CD14-positive monocyte (primary cell): ENCODE measurements around the gene CMTM8. TPM values are rescaled to one million over a fixed set of nuclear protein-coding genes. Genes with fewer than 3 reads are reported as not detected.

Experiments
- DNase-seq, 3 donors: peaks; one replicate each; pipeline ENCODE4 v3.0.0-alpha.2; 2011 to 2022
- H2AFZ ChIP-seq: 2 replicates; pipeline ENCODE4 v1.6.0; 2012; ENCODE audit warnings: mild to moderate bottlenecking, low read depth, low read length, inconsistent platforms; ENCODE audit not compliant: insufficient read depth, poor library complexity, severe bottlenecking
- H3K27ac ChIP-seq, 2 donors: 1 replicate in 1 of 2; 2 replicates in 1 of 2; pipeline ENCODE4 v1.5.1; 2012 to 2013; ENCODE audit warnings: low read length in 2 of 2, control low read depth in 1 of 2, inconsistent platforms in 1 of 2, low read depth in 1 of 2, mild to moderate bottlenecking in 1 of 2
- H3K27me3 ChIP-seq, 2 donors: one replicate each; pipeline versions ENCODE4 v1.6.0 to v1.6.1; 2011 to 2013; ENCODE audit warnings: low read length in 2 of 2; ENCODE audit not compliant: control insufficient read depth in 2 of 2, insufficient read depth in 2 of 2
- H3K36me3 ChIP-seq, 2 donors: replicated peaks in 1 of 2; 1 replicate in 1 of 2; 2 replicates in 1 of 2; pipeline versions ENCODE4 v1.5.1 to v1.6.1; 2012 to 2013; ENCODE audit warnings: low read length in 2 of 2, control low read depth in 1 of 2, inconsistent platforms in 1 of 2, mild to moderate bottlenecking in 1 of 2; ENCODE audit not compliant: insufficient read depth in 2 of 2, control insufficient read depth in 1 of 2
- H3K4me1 ChIP-seq, 2 donors: 1 replicate in 1 of 2; 2 replicates in 1 of 2; pipeline versions ENCODE4 v1.5.1 to v1.6.1; 2012 to 2013; ENCODE audit warnings: low read length in 2 of 2, control low read depth in 1 of 2, inconsistent platforms in 1 of 2, mild to moderate bottlenecking in 1 of 2, moderate library complexity in 1 of 2; ENCODE audit not compliant: insufficient read depth in 2 of 2, control insufficient read depth in 1 of 2
- H3K4me2 ChIP-seq: replicated peaks from 2 replicates; pipeline ENCODE3; 2012; ENCODE audit warnings: low read length, moderate library complexity, mild to moderate bottlenecking; ENCODE audit not compliant: poor library complexity, severe bottlenecking; ENCODE audit errors: extremely low read depth
- H3K4me3 ChIP-seq, 3 experiments: fragments of 200-600 bp in 1 of 3; sonication (generic) in 1 of 3; replicated peaks in 1 of 3; 1 replicate in 2 of 3; 2 replicates in 1 of 3; pipeline ENCODE4 v1.5.1; 2011 to 2013; ENCODE audit warnings: low read length in 3 of 3, mild to moderate bottlenecking in 3 of 3, control low read depth in 2 of 3, low read depth in 2 of 3, inconsistent platforms in 1 of 3, moderate library complexity in 1 of 3
- H3K79me2 ChIP-seq: 2 replicates; pipeline ENCODE4 v1.6.0; 2012; ENCODE audit warnings: mild to moderate bottlenecking, control low read depth, inconsistent platforms, low read length, moderate library complexity; ENCODE audit not compliant: insufficient read depth
- H3K9ac ChIP-seq: 2 replicates; pipeline ENCODE4 v1.6.0; 2017; ENCODE audit warnings: low read length, mild to moderate bottlenecking; ENCODE audit not compliant: insufficient read depth, poor library complexity, severe bottlenecking
- H3K9me3 ChIP-seq, 2 donors: replicated peaks in 1 of 2; 1 replicate in 1 of 2; 2 replicates in 1 of 2; pipeline versions ENCODE4 v1.5.1 to v1.6.1; 2012 to 2013; ENCODE audit warnings: low read length in 2 of 2, control low read depth in 1 of 2; ENCODE audit not compliant: control insufficient read depth in 1 of 2, insufficient read depth in 1 of 2
- H4K20me1 ChIP-seq: 2 replicates; pipeline ENCODE4 v1.6.0; 2012; ENCODE audit warnings: mild to moderate bottlenecking, low read length, control low read depth, moderate library complexity; ENCODE audit not compliant: insufficient read depth
- H3K27ac Mint-ChIP-seq, 7 donors: one replicate each; pipeline ENCODE4 v1.8.0; 2020; ENCODE audit warnings: mild to moderate bottlenecking in 7 of 7, mixed read lengths in 7 of 7, moderate library complexity in 6 of 7, inconsistent platforms in 2 of 7
- H3K27me3 Mint-ChIP-seq, 3 donors: one replicate each; pipeline ENCODE4 v1.8.0; 2021 to 2022; ENCODE audit warnings: low read depth in 3 of 3, mild to moderate bottlenecking in 3 of 3, mixed read lengths in 3 of 3, moderate library complexity in 3 of 3, inconsistent platforms in 1 of 3
- H3K36me3 Mint-ChIP-seq, 2 donors: one replicate each; pipeline ENCODE4 v1.8.0; 2020; ENCODE audit warnings: mixed read lengths in 2 of 2, inconsistent platforms in 1 of 2, mild to moderate bottlenecking in 1 of 2
- H3K4me1 Mint-ChIP-seq: one replicate; pipeline ENCODE4 v1.8.0; 2020; ENCODE audit warnings: mild to moderate bottlenecking, mixed read lengths
- H3K4me3 Mint-ChIP-seq, 2 donors: one replicate each; pipeline ENCODE4 v1.8.0; 2020; ENCODE audit warnings: mild to moderate bottlenecking in 2 of 2, mixed read lengths in 2 of 2, moderate library complexity in 1 of 2
- H3K9me3 Mint-ChIP-seq, 7 donors: one replicate each; pipeline ENCODE4 v1.8.0; 2020 to 2022; ENCODE audit warnings: mixed read lengths in 7 of 7, mild to moderate bottlenecking in 6 of 7, moderate library complexity in 6 of 7, inconsistent platforms in 2 of 7
- CTCF ChIP-seq: fragments of 200-600 bp; IDR thresholded peaks from one replicate; pipeline ENCODE4 v1.8.0; 2022; ENCODE audit warnings: antibody characterized with exemption, mild to moderate bottlenecking
- WGBS: methylation state at CpG from one replicate; pipeline ENCODE4 v1.1.5; 2013; ENCODE audit warnings: missing lambda C conversion rate; ENCODE audit not compliant: insufficient coverage; 5-methylcytosine and 5-hydroxymethylcytosine counted together
- intact Hi-C, 2 donors: fragments of 100-400 bp; cut with micrococcal nuclease; formaldehyde crosslinking; loops; one replicate each; pipeline versions ENCODE4 v1.15.0 to v1.15.1; 2023
- polyA plus RNA-seq, 3 donors: library from polyadenylated mRNA; depleted of rRNA in 1 of 3; unstranded in 2 of 3; stranded (reverse) in 1 of 3; fragments of 300-500 nt in 2 of 3; fragments of >200 nt in 1 of 3; fragmentation: Illumina TruSeq in 2 of 3; gene quantifications; 1 replicate in 2 of 3; 2 replicates in 1 of 3; pipeline ENCODE4 v1.2.3, GENCODE V29; 2012 to 2021

The CMTM8 gene
- polyA plus RNA-seq, 3 donors: 0.46 to 2.5 (median 0.94) TPM

GRCh38 chr3:32401126-32401525, 162.6 kb downstream of the CMTM8 start:
- Histone ChIP-seq H3K4me1 (peaks cover 95 to 100% of the 10 kb centered on the region in 2 donors), H3K4me2 (peak overlapping the region; percentile 95), H3K79me2 (peaks cover 99% of the 10 kb centered on the region), H2AFZ (peak overlapping the region; percentile 88), H3K36me3 (no peaks in the 10 kb centered on the region), H3K27me3 (no peaks in the 10 kb centered on the region), H3K9me3 (no peaks in the 10 kb centered on the region), H4K20me1 (peaks cover 24% of the 10 kb centered on the region), H3K4me3 (peak overlapping the region; percentile 44 to 81 (median 52)), H3K9ac (peak overlapping the region; percentile 80), H3K27ac (peak overlapping the region; percentile 86 to 90)
- H3K4me3 Mint-ChIP-seq: peak overlapping the region; percentile 80 to 97
- DNase-seq: peak in 1 of 3 donors; percentile 50
- no peaks in the 10 kb centered on the region for H3K9me3 Mint-ChIP-seq
- 0% methylated on average over 6 of the region's 11 CpGs for WGBS
- intact Hi-C loops: loop anchor here in 1 of 2 donors (10.0 kb wide), 1 partner anchor 174 kb away; the partner anchor contains the start of gene DYNC1LI1
- no peaks in the 10 kb centered on the region for H3K27me3 Mint-ChIP-seq
- H3K4me1 Mint-ChIP-seq: peaks cover 90% of the 10 kb centered on the region
- TF ChIP-seq CTCF: no peak
- H3K36me3 Mint-ChIP-seq: peaks cover 10 to 13% of the 10 kb centered on the region in 2 donors
- H3K27ac Mint-ChIP-seq: peak overlapping the region; percentile 82 to 98 (median 96)

- H3K9me3 Mint-ChIP-seq: no peaks in the 10 kb centered on the region
- H2AFZ ChIP-seq: peak overlapping the region; percentile 88
- intact Hi-C loops: loop anchor here in 1 of 2 donors (10.0 kb wide), 1 partner anchor 173 kb away; the partner anchor contains the start of gene DYNC1LI1
- peak overlapping the region; percentile 92 to 98 (median 97) for H3K27ac Mint-ChIP-seq
- H3K4me3 Mint-ChIP-seq: peak overlapping the region; percentile 80 to 97
- H3K36me3 Mint-ChIP-seq: peaks cover 10 to 12% of the 10 kb centered on the region in 2 donors
- peak in 2 of 3 donors; percentile 46 to 50 for DNase-seq
- under 1% methylated on average over 36 of the region's 41 CpGs for WGBS
- TF ChIP-seq CTCF: no peak
- no peaks in the 10 kb centered on the region for H3K36me3 ChIP-seq
- H3K9ac ChIP-seq: peak overlapping the region; percentile 80
- H3K27me3 ChIP-seq: no peaks in the 10 kb centered on the region
- peak overlapping the region; percentile 95 for H3K4me2 ChIP-seq
- H4K20me1 ChIP-seq: peaks cover 20% of the 10 kb centered on the region
- peak overlapping the region; percentile 44 to 81 (median 52) for H3K4me3 ChIP-seq
- peaks cover 96% of the 10 kb centered on the region for H3K79me2 ChIP-seq
- H3K27me3 Mint-ChIP-seq: no peaks in the 10 kb centered on the region
- H3K27ac ChIP-seq: peak overlapping the region; percentile 86 to 90
- peaks cover 90% of the 10 kb centered on the region for H3K4me1 Mint-ChIP-seq
- H3K4me1 ChIP-seq: peaks cover 97 to 100% of the 10 kb centered on the region in 2 donors
- H3K9me3 ChIP-seq: no peaks in the 10 kb centered on the region
Measured at GRCh38 chr3:32401556-32402081, 163.1 kb downstream of the CMTM8 start.
